DND-41 (cell line): ENCODE measurements around the gene FAM222B.
"Not testable (repeated sequence)": the region's sequence is repeated elsewhere in the genome, so short reads cannot be mapped to it uniquely, and the experiment has no call there.

ENCODE experiments used
- ATAC-seq: fragments of 200-7000 bp; cut with Tn5 transposase; 3 replicates; pipeline ENCODE4 v1.9.1; 2021; ENCODE audit warnings: low read depth; ENCODE audit not compliant: insufficient read depth
- DNase-seq: peaks from one replicate; pipeline ENCODE4 v3.0.0-alpha.2; 2020
- H2AFZ ChIP-seq: 2 replicates; pipeline ENCODE4 v1.6.0; 2012; ENCODE audit warnings: low read depth, low read length
- H3K27ac ChIP-seq: 2 replicates; pipeline ENCODE4 v1.5.1; 2012; ENCODE audit warnings: low read length, inconsistent platforms
- H3K27me3 ChIP-seq: fragments of 200-600 bp; sonication (generic); 2 replicates; pipeline ENCODE4 v1.6.0; 2012; ENCODE audit warnings: low read length, mild to moderate bottlenecking, inconsistent platforms; ENCODE audit not compliant: insufficient read depth, poor library complexity
- H3K36me3 ChIP-seq: 2 replicates; pipeline ENCODE4 v1.5.1; 2012; ENCODE audit warnings: low read length, inconsistent platforms; ENCODE audit not compliant: insufficient read depth
- H3K4me1 ChIP-seq: 2 replicates; pipeline ENCODE4 v1.5.1; 2012; ENCODE audit warnings: mild to moderate bottlenecking, low read length; ENCODE audit not compliant: insufficient read depth
- H3K4me2 ChIP-seq: 2 replicates; pipeline ENCODE4 v1.6.0; 2012; ENCODE audit warnings: mild to moderate bottlenecking, moderate library complexity, low read length, inconsistent platforms; ENCODE audit not compliant: insufficient read depth
- H3K4me3 ChIP-seq, 2 experiments: fragments of 200-600 bp in 1 of 2; shearing (Covaris generic) in 1 of 2; 2 replicates each; pipeline ENCODE4 v1.5.1; 2012 to 2016; ENCODE audit warnings: inconsistent platforms in 2 of 2, low read length in 2 of 2, mild to moderate bottlenecking in 2 of 2, low read depth in 1 of 2, moderate library complexity in 1 of 2
- H3K79me2 ChIP-seq: 2 replicates; pipeline ENCODE4 v1.6.0; 2012; ENCODE audit warnings: low read length, inconsistent platforms; ENCODE audit not compliant: insufficient read depth
- H3K9ac ChIP-seq: 2 replicates; pipeline ENCODE4 v1.6.0; 2012; ENCODE audit warnings: low read depth, mild to moderate bottlenecking, inconsistent platforms, low read length, moderate library complexity
- H3K9me3 ChIP-seq: 2 replicates; pipeline ENCODE4 v1.5.1; 2012; ENCODE audit warnings: low read length, moderate library complexity, mild to moderate bottlenecking, inconsistent platforms; ENCODE audit not compliant: insufficient read depth, severe bottlenecking
- H4K20me1 ChIP-seq: 2 replicates; pipeline ENCODE4 v1.6.0; 2012; ENCODE audit warnings: low read length; ENCODE audit not compliant: insufficient read depth
- CTCF ChIP-seq: IDR thresholded peaks from 2 replicates; pipeline ENCODE4 v1.5.1; 2012; ENCODE audit warnings: borderline replicate concordance, low read length, moderate library complexity, mild to moderate bottlenecking; ENCODE audit not compliant: poor library complexity, severe bottlenecking; ENCODE audit errors: extremely low read depth
- EZH2 ChIP-seq: IDR thresholded peaks from 3 replicates; pipeline ENCODE4 v1.6.1; 2012; ENCODE audit warnings: borderline replicate concordance, low read depth, mild to moderate bottlenecking, moderate library complexity, low read length, inconsistent platforms; ENCODE audit not compliant: severe bottlenecking

Gene FAM222B

GRCh38 chr17:28848667-28849066, 6.1 kb upstream of the FAM222B start:
- not testable (repeated sequence) for H3K9ac ChIP-seq, H3K79me2 ChIP-seq, H3K4me2 ChIP-seq, H3K4me1 ChIP-seq, H3K4me3 ChIP-seq, H3K9me3 ChIP-seq, H2AFZ ChIP-seq, H3K27ac ChIP-seq, H4K20me1 ChIP-seq, H3K36me3 ChIP-seq, H3K27me3 ChIP-seq
- TF ChIP-seq CTCF: peak; percentile 63
- DNase-seq (peak; percentile 53), ATAC-seq (peak; percentile 81)

- H3K36me3 ChIP-seq, H3K9ac ChIP-seq, H3K27ac ChIP-seq, ATAC-seq, H3K4me3 ChIP-seq, H3K79me2 ChIP-seq, H3K9me3 ChIP-seq, H4K20me1 ChIP-seq, H3K4me1 ChIP-seq, H3K4me2 ChIP-seq, H2AFZ ChIP-seq, DNase-seq, H3K27me3 ChIP-seq: not testable (repeated sequence)
Measured at GRCh38 chr17:28846699-28847098, 4.1 kb upstream of the FAM222B start.

GRCh38 chr17:28846231-28846630, 3.6 kb upstream of the FAM222B start:
- Histone ChIP-seq H3K27ac (no peak overlapping the region), H3K4me2 (no peak overlapping the region), H3K4me1 (peaks cover 14% of the 10 kb centered on the region), H3K9me3 (no peaks in the 10 kb centered on the region), H3K4me3 (no peak overlapping the region), H4K20me1 (peaks cover 5% of the 10 kb centered on the region; the same call in 1 of the 2 replicates), H3K36me3 (no peaks in the 10 kb centered on the region), H3K79me2 (peaks cover 14% of the 10 kb centered on the region), H2AFZ (no peak overlapping the region), H3K27me3 (no peaks in the 10 kb centered on the region), H3K9ac (no peak overlapping the region)
- no peak for ATAC-seq
- TF ChIP-seq CTCF (no peak), EZH2 (no peak)
- DNase-seq: no peak

GRCh38 chr17:28843816-28844148, 1.2 kb upstream of the FAM222B start:
- ATAC-seq: no peak
- Histone ChIP-seq H3K9me3 (no peaks in the 10 kb centered on the region), H3K36me3 (no peaks in the 10 kb centered on the region), H3K27ac (no peak overlapping the region), H3K9ac (no peak overlapping the region), H2AFZ (no peak overlapping the region), H3K4me2 (no peak overlapping the region), H3K27me3 (no peaks in the 10 kb centered on the region), H3K4me1 (peaks cover 34% of the 10 kb centered on the region), H3K4me3 (no peak overlapping the region), H4K20me1 (peaks cover 5% of the 10 kb centered on the region; the same call in 1 of the 2 replicates), H3K79me2 (peaks cover 38% of the 10 kb centered on the region)
- DNase-seq: no peak
- TF ChIP-seq CTCF (no peak), EZH2 (no peak)
